Hypothalamus (tissue), 51 donors: Measurements from ENCODE around the gene AQP4.

Experiments used
- DNase-seq, 51 donors: peaks; one replicate each; lab custom pipeline; 2025; lab: John Stamatoyannopoulos, UW

The AQP4 gene, protein sequence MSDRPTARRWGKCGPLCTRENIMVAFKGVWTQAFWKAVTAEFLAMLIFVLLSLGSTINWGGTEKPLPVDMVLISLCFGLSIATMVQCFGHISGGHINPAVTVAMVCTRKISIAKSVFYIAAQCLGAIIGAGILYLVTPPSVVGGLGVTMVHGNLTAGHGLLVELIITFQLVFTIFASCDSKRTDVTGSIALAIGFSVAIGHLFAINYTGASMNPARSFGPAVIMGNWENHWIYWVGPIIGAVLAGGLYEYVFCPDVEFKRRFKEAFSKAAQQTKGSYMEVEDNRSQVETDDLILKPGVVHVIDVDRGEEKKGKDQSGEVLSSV

DNA sequence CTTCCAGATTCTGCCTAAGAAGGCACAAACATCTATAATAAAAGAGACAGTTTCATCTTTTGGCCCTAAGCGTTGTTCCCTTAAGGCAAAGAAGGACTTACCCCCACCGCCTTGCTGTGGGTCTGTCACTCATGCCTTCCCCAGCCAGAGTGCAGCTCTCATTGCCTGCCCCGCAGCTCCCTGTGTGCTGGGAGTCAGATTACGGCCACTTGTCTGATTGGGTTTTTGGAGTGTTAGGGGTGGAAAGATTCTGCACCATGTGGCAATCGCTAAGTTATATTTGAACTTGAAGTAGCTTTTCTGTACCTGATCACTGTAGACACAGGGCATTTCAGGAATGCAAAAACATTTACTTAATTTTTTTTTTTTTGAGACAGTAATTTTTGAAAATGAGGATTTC lies at the start of gene AQP4:
AQP4 (minus strand) TSS at position 151 of the 400 bp plus-strand sequence; CDS start at position 133, 18 bp downstream.
- DNase-seq = peak in 21 of 51 donors; percentile 5 to 60 (median 26)

DNA sequence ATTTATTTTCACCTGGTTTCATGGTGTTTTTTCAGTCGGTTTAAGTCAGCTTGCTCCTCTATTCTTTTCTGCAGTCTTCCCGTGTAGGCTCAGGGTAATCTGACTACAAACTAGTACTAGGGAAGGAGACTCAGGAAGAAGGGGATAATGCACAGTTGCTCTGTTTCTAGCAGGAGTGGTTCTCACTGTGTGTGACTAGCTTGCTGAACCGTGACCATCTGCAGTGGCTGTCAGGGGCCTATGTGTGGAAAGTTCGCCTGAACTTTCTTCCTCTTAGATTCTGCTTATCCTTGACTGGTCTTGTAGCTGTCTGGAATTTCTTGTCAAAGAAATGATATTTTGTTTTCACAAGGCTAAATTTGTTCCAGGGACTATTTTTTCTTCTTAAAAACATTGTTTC lies 46.3 kb upstream of the AQP4 start:
- no peak for DNase-seq

DNA sequence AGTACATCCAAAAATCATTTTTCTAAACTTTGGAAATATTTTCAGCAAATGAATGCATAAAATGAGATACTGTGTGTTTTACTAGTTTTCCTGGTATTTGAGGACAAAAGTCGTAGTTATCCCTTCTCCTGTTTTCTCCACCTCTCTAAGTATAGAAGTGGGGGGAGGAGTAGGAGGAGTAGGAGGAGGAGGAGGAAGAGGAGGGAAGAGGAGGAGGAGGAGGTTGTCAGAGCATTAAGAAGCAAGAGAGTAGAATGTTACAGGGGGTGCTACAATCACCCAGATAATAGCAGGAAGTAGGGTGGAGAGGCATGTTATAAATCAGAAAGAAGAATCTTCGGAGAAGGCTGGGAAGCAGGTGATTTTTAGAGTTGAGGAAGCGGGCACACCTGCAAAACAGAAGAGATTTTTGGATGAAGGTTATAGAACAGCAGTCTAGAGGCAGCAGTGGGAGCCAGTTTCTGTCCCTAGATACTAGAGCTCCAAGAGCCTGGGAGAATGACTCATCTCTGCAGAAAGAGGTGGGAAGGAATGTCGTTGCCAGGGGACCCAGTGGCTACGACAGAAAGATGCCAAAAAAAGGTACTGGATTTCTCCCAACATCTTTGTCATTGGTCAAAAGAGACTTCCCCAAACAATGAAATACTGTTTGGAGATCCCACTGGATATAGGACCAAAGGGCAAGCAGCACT lies 44.2 kb upstream of the AQP4 start:
- DNase-seq = peak in 29 of 51 donors; percentile 4 to 68 (median 26)

DNA sequence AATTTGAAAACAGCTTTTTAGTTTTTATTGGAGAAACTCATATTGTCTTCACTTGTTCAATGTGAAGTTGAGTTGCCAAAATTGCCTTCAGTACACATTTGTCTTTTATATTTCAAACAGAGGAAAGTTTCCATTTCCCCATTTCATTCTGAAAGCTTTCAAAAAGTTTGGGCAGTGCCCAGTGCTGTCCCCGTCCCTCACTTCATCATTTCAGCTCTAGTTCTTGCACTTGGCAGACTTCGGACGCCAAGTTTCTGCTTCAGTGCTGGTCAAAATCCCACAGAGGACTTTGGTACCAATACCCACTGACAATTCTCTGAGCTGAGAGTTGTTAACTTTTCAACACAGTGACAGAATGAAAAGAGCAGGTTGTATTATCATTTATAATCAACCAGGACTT lies 43.4 kb upstream of the AQP4 start:
- DNase-seq = peak in 24 of 51 donors; percentile 0 to 68 (median 33)

DNA sequence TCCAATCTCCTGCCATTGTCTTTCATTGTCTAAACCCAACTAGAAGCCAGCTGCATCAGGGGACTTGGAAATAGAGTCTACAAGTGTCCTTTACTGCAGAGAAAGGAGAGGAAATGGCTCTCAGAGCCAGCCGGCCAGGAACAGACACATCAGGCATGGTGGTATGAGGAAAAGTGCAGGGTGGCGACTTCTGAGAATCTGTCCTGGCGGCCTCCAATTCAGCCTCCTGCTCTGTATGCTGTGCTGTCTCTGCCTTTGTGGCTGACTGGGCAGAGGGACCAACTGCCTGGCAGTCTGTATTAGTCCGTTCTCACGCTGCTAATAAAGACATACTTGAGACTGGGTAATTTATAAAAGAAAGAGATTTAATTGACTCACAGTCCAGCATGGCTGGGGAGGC lies 36.8 kb upstream of the AQP4 start:
- peak in 31 of 51 donors; percentile 2 to 88 (median 48) for DNase-seq

DNA sequence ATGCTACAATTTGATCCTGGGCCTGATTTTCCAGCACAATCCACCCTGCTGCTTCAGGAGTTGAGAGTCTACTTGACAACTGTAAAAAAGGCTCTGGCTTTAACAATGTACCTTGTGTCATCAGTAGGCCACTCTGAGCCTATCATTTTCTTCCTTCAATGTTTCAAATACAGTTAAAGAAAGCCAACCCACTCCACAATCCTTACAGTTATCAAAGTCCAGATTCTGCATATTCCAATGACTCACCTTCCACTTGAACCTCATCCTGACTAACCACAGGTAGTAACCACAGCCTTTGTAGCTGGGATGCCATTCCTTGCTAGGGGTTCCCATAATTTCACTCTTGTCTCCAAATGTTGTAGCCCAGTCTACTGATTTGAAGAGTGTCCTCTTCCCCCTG lies 35.5 kb upstream of the AQP4 start:
- no peak for DNase-seq

DNA sequence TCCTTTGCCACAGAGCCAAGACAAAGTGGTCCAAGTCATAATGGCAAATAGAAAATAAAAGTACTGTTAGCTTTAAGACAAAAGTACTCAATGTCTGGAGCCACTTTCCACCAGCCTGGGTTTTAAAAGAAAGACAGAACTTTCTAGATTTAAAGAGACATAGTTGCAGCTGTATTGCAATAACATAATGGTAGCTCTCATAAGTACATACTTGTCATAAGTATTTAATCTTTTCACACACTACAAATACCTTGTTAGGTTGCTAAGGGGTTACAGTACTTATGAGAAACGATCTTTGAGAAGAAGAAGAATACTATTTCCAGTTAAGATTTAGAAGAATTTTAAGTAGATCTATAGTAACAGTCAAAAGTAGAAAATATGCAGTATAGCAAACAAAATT lies 28.9 kb upstream of the AQP4 start:
- peak in 1 of 51 donors; percentile 46 for DNase-seq

DNA sequence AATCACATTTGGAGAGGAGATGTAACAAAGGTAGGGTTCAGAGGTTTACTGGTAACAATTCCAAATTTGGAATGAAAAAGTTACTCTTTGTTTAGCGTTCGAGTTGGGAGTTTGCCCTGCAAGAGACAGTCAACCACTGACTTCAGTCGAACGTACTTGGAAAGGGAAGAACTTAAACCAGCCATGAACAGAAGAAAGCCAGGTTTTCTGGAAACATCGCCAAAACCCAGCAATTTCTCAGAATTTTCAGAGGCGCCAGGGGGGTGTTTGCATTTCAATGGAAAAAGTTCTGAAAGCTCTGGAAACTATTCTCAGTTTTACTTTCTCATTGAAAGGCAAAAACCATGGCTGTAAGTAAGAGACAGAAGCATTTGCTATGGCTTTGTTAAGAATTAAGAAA lies 28.5 kb upstream of the AQP4 start:
- DNase-seq = peak in 28 of 51 donors; percentile 2 to 54 (median 26)

DNA sequence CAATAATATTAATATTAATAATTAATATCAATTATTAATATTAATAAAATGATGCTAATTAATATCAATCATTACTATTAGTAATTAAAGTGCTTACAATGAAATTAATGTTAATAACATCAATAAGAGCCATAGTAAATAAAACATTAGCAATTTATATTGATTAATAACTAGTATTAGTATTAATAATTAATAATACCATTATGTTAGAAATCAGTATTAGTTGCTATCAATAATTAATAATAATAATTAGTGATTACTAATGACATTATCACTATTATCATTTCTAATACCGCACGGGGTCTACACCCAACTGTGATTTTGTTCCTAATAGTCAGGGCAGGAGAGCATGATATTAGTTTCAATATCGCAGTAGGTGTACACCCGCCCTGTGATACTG lies 22.8 kb upstream of the AQP4 start:
- DNase-seq = no peak

DNA sequence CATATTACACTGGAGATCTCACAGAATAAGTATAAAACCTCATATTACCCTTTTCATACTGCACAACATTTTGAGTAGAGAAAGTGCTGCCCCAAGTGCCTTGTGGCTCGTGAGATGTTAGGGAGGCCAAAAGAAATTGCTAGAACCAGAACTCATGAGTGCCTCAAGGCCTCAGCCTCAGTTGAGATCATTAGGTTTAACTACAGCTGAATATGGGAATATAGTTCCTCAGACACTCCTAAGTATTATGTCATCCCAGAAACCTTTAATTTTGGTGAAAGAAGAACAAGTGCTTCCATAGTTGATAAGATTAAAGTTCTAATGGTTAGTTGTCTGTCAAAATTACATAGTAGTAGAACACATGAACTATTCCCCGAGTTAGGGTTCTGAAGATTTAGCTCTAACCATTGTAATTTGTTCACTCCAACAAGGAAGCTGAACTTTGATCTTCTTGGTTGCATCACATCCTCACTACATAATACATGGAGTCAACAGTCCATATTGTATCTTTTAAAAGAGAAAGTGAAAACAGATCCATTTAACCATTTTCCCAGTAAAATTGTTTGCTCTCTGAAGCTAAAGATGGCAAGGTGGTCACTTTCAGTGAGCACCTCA lies 9.6 kb upstream of the AQP4 start:
- DNase-seq = no peak

DNA sequence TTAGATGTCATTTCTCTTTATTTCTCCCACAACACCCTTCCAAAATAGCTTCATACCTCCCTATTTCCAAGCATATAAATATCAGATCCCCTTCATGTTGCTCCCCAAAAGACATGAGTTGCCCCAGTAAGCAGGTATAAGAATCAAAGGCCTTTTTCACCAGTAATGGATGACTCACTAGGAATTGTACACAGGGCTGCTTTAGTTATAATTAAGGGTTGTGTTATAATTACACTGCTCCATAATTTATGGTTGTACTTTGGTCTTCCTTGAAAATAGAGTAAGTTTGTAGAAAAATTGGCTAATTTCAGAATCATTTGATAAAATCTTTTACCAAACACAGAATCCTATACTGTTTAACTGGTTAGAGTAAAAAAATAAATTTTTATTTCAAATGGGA lies 8.8 kb upstream of the AQP4 start:
- no peak for DNase-seq

DNA sequence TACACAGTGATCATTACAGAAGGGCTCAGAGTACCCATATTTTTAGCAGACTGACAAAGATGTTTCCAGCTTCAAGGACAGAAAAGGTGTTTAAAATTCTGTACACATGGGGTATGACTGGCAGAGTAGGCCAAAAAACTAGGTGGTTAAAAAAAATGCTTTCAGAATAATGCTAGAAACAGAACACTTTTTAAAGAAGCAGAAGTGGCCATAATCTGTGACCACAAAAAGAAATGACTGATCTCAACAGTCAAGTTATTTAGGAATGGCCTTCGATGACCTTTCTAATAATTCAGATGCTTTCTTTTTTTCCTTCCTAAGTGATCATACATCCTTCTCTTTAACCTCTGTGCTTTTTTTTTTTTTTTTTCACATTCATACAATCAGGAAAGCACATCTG lies 4.1 kb upstream of the AQP4 start:
- no peak for DNase-seq

DNA sequence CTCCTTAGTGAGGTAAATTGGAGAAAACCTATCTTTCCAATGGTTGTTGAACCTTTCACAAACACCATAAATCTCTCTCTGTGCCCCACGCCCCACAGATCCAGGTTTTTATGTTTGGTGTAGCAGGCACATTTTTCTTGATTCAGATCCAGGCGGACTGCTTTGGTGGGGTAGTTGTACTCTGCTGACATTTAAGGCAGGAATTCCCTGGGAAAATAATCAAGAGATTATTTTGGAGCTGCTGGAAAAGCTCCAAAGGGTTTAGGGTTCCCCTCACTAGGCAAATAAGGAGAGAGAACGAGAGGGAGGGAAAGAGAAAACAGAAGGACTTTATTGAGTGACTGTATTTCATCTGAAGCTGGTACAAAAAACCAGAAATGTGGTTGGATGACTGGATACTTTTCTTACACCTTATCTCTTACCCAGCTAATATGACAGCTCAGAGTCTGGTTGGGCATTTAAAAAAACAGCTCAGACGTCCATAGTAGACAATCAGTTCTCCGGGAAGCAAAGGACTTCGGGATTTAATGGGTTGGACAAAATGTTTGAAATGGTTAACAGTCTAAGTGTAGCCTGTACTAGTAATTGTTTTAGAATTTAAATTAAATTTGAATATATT lies 3.6 kb upstream of the AQP4 start:
- peak in 1 of 51 donors; percentile 45 for DNase-seq

DNA sequence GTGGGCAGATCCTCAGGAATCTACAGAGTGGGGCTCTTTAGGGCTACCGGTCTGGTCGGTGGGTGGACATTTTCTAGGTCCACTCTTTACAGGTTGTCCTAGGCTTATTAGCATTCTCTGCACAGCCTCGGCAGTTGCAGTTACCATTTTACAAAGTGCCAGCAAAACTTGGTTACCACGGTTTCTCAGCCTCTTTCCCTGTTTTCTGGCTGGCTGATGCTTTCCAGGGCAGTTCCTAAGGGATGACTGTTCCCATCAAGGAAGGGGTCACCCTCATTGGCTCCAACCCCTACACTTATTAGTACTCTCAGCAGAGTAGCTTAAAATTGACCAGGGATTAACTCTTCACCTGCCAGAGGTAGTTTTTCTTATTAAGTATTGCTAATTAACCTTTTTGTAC lies 2.0 kb upstream of the AQP4 start:
- DNase-seq = peak in 28 of 51 donors; percentile 8 to 67 (median 40)

DNA sequence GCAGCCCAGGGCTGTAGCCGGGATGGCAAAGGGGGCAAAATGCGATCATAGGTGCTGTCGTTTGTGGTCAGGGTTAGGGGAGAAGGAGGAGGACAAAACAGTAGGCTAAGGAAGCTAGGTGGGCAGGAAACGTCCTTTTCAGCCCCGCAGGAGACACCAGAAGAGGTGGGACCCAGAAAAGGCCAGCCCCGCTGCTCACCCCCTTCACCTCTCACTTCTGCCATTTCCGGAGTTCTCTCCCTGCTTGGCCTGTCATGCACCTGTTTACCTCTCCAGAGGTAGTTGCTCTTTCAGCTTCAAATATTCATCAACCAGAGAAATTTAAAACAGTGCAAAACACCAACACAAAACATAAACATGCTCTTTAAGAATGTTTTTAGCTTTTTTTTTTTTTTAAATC lies 849 bp downstream of the AQP4 start:
- DNase-seq = peak in 2 of 51 donors; percentile 13 to 48

DNA sequence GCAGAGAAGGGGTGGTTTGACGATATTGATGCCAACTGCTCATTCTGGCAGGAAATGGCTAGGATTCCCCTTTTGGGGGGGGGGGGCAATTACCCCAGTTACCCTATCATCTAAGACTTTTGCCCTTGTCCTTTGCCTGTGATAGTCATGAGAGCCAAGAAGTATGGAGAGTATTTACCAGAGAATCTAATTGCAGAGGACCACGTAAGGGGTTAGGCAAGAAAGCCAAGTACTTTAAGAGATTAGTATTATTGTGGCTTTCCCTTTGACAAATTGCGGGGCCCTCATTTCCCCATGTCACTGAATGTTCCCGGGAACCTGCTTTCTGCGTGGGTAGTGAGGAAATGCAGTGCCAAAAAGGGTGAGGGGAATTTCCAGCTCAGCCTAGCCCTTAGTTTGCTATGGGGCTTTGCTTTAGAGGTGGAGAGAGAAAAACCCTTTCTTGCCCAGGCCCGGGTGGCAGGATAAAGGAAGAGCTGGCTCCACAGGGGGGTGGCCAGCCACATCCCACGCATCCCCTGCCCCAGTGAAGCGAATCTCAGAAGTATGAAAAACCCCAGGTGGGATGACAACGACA lies 1.5 kb downstream of the AQP4 start:
- peak in 14 of 51 donors; percentile 5 to 48 (median 28) for DNase-seq

DNA sequence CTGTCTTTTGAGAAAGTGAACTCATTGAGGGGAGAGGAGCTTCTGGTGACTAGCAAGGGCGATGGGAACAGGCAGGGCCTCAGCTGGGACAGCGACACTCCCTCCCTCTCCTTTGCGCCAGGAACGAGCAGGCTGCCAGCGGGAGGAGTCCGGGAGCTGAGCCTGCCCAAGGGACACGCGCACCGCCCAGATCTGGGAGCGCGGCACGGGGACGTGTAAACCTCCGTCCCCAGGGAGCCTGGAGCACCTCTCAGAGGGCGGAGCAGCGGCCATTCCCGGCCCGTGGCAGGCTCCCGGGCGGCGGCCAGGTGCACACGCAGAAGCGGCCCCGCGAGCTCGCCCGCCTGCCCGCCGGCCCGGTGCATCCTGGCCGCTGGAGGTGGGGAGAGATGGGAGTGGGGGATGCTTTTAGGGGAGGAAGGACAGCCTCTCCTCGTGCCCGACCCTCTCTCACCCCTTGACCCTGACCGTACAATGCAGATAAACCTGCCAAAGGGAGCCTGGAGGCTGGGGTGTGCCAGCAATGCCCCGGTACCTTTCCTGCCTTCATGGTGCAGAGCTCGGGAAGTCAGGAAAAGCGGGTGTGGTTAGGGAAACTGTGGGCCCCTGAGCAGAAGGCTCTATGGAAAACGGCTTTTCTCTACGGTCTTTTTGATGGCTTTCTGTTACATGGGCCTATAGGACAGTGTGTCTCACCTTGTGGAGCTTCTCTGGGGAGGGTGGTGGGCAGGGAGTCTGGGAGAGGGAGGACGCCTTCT lies 2.2 kb downstream of the AQP4 start:
- DNase-seq = peak in 45 of 51 donors; percentile 10 to 89 (median 66)

DNA sequence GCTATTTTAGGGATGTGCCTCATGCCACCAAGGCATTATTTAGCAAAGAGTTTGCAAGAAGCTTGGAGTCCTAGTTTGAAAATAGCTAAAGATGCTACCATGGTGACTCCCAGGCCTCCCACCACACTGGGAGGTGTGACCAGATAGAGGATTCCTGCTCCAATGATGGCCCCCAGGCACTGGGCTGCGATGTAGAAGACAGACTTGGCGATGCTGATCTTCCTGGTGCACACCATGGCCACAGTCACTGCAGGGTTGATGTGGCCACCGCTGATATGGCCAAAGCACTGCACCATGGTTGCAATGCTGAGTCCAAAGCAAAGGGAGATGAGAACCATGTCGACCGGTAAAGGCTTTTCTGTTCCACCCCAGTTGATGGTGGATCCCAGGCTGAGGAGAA lies 3.4 kb downstream of the AQP4 start:
- peak in 1 of 51 donors; percentile 14 for DNase-seq

DNA sequence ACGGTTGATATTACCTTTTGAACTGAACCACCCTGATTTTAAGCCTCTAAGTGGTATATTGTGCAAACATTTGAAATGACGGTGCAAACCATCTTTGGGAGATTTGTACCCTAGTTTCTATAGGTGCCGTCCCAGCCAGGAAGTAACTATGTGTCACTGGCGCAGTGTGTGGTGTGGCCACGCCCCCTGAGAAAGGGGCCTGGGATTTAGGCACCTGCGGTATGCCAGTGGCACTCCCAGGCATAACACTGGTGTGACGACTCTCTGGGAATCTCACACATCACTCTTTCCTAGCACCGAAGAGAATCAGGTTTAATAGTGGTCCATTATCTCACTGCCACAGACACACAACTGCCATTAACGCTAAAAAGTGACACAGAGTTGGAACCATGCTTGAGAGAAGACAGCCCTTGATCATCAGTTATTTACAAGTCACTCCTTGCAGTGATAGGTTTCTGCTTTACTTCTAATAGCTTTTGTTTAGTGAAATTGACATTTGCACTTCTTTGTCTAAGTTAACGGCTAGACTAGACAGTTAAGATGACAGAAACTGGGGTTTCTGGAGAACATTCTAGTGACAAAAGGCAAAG lies 11.1 kb downstream of the AQP4 start:
- DNase-seq = no peak

DNA sequence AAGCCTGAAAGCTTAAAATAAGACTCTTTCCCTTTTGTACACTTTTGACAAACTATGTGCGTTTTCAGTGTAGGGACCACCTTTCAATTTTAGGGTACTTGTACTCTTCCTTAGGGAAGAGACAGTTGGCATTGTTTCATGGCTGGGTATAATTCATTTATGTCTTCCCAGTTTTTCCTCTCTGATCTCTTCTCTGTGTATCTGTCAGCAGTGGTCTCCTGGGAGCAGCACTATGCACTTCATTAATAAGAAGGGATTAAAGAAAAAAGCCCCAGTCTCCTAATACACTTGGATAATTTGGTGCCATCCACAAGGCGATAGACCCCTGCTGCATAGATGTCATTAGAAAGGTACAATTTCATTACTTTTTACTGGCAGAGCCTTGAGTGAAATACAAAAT lies 12.1 kb downstream of the AQP4 start:
- DNase-seq = no peak
